A673 (cell line): ENCODE data around the gene NAMPT.

ENCODE experiments used
- EZH2 ChIP-seq: fragments of 200-600 bp; sonication (generic); IDR thresholded peaks from 2 replicates; pipeline ENCODE4 v1.6.1; 2017; ENCODE audit warnings: borderline replicate concordance, low read depth, mild to moderate bottlenecking, mixed read lengths, antibody characterized with exemption, low read length; ENCODE audit not compliant: poor library complexity, severe bottlenecking
- TF ChIP-seq, protein P1 (sequence below): fragments of 300-800, 200-600 bp; sonication (generic); conservative IDR thresholded peaks from 2 replicates; pipeline ENCODE4 v1.5.1; 2017; ENCODE audit warnings: low read depth, mild to moderate bottlenecking, antibody characterized with exemption, low read length, moderate library complexity, mixed read lengths

DNA sequence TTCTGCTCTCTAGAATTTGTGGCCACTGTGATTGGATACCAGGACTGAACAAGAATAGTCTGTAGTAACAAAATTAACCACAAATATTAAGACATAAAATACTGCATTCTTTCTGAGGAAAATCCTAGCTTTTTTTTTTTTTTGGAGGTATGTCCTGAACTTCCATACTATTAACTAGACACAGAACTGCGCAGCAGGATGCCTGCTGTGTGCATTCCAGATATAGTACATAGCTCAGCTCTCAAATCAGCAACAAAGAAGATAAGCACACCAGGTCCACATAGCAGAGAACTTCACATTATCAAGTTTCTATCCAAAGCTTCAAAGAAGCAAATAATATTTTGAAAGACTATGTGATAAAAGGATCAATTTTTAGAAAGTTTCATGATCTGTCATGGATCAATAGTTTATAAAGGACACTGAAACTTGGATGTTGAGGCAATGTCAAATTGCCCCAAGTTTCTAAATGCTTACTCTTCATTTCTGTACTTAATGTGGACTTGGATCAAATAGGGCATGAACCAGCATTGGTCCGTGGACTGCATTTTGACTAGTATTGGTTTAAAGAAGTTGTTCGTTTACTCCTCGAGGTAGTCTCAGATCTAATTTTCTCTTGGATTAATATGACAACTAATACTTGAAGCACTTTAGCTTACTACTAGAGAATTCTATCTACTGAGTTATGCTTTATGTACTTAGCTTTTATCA is 15.4 kb downstream of the NAMPT start:
- TF ChIP-seq, protein P1, sequence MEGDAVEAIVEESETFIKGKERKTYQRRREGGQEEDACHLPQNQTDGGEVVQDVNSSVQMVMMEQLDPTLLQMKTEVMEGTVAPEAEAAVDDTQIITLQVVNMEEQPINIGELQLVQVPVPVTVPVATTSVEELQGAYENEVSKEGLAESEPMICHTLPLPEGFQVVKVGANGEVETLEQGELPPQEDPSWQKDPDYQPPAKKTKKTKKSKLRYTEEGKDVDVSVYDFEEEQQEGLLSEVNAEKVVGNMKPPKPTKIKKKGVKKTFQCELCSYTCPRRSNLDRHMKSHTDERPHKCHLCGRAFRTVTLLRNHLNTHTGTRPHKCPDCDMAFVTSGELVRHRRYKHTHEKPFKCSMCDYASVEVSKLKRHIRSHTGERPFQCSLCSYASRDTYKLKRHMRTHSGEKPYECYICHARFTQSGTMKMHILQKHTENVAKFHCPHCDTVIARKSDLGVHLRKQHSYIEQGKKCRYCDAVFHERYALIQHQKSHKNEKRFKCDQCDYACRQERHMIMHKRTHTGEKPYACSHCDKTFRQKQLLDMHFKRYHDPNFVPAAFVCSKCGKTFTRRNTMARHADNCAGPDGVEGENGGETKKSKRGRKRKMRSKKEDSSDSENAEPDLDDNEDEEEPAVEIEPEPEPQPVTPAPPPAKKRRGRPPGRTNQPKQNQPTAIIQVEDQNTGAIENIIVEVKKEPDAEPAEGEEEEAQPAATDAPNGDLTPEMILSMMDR: no peak
- no peak for TF ChIP-seq EZH2
